Kidney epithelial cell (primary cell): ENCODE data around the gene LCP2. TPM values are rescaled to one million over a fixed set of nuclear protein-coding genes. Genes with fewer than 3 reads are reported as not detected.

Experiments used
- DNase-seq: peaks from one replicate; pipeline ENCODE4 v3.0.0-alpha.2; 2010; ENCODE audit warnings: low read depth
- H3K27me3 ChIP-seq: 2 replicates; pipeline ENCODE4 v1.6.0; 2011; ENCODE audit warnings: low read length; ENCODE audit not compliant: control insufficient read depth, insufficient read depth
- H3K36me3 ChIP-seq: 2 replicates; pipeline ENCODE4 v1.5.1; 2011; ENCODE audit warnings: low read length; ENCODE audit not compliant: control insufficient read depth, insufficient read depth
- H3K4me3 ChIP-seq: 2 replicates; pipeline ENCODE4 v1.5.1; 2011; ENCODE audit warnings: low read depth, mild to moderate bottlenecking, control low read depth, low read length
- CTCF ChIP-seq: IDR thresholded peaks from 2 replicates; pipeline ENCODE4 v1.5.1; 2011; ENCODE audit warnings: mild to moderate bottlenecking, moderate library complexity, low read length, control low read depth, inconsistent platforms; ENCODE audit not compliant: insufficient read depth, poor library complexity, severe bottlenecking
- total RNA-seq: library from RNA; depleted of rRNA; stranded (reverse); fragments of >200 nt; gene quantifications from 2 replicates; pipeline ENCODE4 v1.2.3, GENCODE V29; 2015

The LCP2 gene
- total RNA-seq, 1 donor from 2014 or later = 0.13 TPM

- Histone ChIP-seq H3K4me3 (no peak overlapping the region), H3K27me3 (no peaks in the 10 kb centered on the region), H3K36me3 (no peaks in the 10 kb centered on the region)
- no peak for TF ChIP-seq CTCF
- no peak for DNase-seq
Observed at GRCh38 chr5:170235876-170236864, 61.4 kb downstream of the LCP2 start.

- Histone ChIP-seq H3K4me3 (no peak overlapping the region), H3K36me3 (no peaks in the 10 kb centered on the region), H3K27me3 (no peaks in the 10 kb centered on the region)
- no peak for DNase-seq
- TF ChIP-seq CTCF = no peak
Observed at GRCh38 chr5:170233358-170233892, 64.2 kb downstream of the LCP2 start.

DNA sequence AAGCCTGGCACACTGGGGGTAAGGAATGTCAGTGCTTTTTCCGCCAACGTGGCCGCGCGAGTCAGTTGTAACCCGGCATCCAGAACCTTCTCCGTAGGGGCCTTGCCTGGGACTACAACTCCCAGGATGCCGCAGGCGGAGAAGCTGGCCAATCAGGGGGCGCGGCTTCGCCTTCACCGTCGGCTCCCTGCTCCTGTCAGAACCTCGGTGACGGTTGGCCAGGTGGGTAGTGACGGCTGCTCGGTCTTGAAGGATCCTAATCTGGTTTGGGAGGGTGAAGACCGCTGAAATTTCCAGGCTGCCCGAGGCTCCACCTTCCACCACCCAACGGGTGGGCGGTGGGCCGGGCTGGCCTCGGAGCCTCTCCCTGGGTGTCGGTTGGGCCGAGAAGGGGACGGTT, 64.8 kb downstream of the LCP2 start, which contains the start of gene C5orf58:
TSS of gene C5orf58 (plus strand) at position 200 of the 400 bp plus-strand sequence. CDS start 1,992 bp downstream, outside the sequence.
- no peak within 1 kb of the TSS for H3K4me3 ChIP-seq
- no peaks in the 10 kb centered on the region for H3K36me3 ChIP-seq
- TF ChIP-seq CTCF = no peak
- DNase-seq = no peak
- no peaks in the 10 kb centered on the region for H3K27me3 ChIP-seq

GRCh38 chr5:170228762-170229435, 68.7 kb downstream of the LCP2 start:
- no peak for DNase-seq
- Histone ChIP-seq H3K36me3 (no peaks in the 10 kb centered on the region), H3K27me3 (no peaks in the 10 kb centered on the region), H3K4me3 (no peak overlapping the region)
- TF ChIP-seq CTCF = no peak

DNA sequence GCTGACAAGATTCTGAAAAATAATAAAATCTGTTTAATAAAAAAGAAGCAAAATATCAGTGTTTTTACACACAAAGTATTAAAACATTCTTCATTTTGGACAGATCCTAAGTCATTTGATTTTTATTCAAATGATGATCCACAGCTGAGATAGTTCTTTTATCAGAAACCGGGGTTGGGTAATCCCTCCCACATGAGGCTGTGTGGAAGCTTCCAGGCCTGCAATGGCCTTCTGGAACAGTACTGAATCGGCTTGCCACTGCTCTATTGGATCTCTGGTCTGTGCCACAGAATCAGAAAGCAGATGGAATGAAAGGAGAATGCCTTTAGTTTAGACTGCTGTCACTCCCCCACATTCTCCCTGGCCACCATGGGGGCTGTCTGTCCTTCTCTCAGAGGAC, 70.9 kb downstream of the LCP2 start:
- Histone ChIP-seq H3K36me3 (no peaks in the 10 kb centered on the region), H3K4me3 (no peak overlapping the region), H3K27me3 (no peaks in the 10 kb centered on the region)
- no peak for DNase-seq
- no peak for TF ChIP-seq CTCF
